A204.1 (cell line): ENCODE measurements around the gene PHC2.

Experiments used
- FAIRE-seq: peaks from 2 replicates; lab custom pipeline; 2012; peaks lifted over from hg19 to GRCh38; lab: Jason Lieb, UNC

Gene PHC2

DNA sequence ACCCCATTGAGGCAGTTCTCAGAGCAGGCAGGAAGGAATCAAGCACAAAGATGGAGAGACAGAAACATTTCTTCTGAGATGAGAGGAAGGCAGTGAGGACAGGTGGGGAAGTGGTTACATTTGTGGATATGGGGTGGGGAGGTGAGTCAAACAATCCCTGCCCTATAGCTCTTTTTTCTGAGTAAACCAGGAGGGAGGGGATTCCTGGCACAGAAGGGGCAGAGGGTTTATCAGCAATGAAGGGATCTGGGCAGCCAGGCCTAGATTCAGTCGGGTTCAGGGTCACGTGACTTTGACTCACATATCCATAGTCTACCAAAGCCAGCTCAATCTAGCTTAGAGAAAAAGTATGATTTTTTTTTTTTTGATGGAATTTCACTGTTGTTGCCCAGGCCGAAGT is 15.7 kb upstream of the PHC2 start:
- no peak for FAIRE-seq

DNA sequence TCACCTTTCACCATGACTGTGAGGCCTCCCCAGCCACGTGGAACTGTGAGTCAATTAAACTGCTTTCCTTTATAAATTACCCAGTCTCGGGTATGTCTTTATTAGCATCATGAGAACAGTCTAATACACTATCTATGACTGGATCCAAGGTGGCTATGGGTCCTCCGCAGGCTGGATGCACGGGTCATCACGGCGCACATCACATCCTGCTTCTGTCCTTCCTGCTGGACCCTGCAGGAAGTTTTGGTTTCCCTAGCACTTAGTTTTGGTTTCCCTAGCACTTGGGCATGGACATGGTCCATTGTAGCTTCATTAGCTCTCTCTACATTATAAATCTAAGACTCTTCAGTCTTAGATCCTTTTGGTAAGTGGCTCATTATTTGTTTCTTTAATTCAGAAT is 14.2 kb upstream of the PHC2 start:
- FAIRE-seq, result no peak

DNA sequence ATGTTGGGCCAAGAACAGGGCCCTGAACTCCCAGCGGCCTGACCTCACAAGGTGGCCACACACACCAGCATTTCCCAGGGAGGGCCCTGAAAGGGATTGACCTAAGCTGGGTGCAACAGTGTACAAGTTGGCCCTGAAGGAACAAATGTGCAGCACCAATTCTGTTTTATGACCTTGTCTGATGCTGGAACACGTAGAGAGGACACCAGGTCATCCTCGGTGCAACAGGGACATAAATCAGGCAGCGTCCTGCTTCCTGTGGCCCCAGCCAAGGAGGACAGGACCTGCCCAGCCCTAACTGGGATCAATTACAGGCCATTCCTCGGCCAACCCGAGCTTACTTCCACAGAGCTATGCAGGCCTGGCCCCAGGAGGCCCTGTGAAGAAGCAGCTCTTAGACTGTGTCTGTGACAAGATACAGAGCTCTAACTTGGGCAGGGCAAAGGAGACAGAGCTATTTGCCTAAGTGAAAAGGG is 12.8 kb upstream of the PHC2 start:
- FAIRE-seq, result no peak

DNA sequence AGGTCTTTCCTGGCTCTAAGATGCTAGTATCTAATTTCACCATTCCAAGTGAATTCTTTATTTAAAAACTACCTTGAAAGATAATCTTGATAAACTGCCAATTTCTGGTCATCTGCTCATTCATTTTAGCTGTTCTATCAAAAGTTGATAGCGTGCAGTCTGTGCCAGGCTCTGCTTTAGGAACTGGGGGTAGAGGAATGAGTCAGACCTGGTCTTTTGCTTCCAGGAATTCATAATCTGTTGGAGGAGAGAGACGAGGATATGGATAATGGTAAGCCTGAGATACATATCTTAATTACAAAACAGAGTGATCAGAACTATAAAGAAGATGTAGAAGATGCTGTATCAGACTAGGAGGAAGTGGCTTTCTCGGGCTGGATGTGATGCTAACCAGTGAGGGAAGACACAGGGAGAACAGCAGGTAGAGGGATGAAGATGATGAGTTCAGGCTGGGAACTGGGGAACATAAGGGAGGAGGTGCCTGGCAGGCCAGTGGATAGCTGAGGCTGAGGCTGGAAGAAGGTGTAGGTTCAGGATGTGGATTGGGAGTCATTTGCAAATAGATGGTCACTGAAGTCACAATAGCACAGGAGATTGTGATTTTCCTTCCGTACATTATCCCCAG is 12.3 kb upstream of the PHC2 start:
- no peak for FAIRE-seq

DNA sequence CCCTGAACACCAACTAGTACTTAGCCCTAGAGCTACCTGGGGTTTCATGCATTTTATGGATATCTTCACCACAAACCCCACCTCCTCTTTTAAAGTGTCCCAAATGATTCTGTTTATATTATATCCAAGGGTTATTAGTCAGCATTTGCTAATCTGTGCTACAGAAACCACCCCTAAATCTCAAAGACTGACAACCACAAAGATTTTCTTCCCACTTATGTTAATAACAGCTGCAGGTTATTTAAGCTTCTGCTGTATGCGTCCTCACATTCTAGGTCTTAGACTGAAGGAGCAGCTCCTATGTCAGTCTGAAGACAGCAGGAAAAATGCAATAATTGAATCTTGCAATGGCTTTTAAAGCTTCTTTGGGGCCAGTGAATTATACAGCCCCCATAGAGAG is 11.2 kb upstream of the PHC2 start:
- no peak for FAIRE-seq

DNA sequence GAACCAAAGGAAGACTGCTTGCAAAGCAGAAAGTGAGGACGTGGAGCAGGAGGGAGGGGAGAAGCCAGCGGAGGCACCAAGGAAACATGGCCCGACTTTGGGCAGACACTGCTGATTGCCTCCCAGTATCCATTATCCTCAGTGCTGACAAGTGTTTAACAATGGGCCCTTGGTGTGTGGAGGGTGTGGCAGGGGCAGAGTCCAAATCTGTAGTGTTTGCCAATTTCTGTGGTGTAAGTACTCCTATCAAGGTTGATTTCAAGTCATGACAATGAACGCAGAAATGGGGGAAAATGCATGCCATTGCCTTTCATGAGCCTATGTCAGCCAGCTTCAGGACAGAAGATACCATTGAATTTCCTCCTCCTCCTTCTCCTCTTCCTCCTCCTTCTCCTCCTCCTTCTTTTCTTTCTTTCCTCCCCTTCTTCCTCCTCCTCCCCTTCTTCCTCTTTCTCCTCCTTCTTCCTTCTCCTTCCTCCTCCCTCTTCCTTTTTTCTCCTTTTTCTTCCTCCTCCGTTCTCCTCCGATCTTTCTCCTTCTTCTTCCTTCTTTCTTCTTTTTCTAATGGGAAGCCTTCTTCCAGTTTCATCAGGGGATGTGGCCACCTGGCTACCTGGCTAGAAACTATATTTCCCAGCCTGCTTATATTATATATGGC is 10.3 kb upstream of the PHC2 start:
- no peak for FAIRE-seq

DNA sequence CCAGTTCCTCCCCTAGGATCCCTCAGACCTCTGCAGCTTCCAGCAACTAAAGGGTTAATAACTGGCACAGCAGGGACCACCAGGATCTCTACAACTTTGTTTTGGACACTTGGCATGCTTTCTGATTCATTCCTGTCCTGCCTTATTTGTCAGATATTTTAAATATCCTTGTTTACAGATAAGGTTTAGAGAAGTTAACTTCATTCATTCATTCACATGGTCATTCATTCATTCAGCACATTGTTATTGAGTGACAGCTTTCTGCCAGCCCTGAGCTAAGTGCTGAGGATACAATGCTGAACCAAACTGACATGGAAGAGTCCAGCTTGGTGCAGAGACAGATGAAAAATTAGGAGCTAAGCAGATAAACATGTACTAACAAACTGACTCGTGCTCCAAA is 8.8 kb upstream of the PHC2 start:
- no peak for FAIRE-seq

DNA sequence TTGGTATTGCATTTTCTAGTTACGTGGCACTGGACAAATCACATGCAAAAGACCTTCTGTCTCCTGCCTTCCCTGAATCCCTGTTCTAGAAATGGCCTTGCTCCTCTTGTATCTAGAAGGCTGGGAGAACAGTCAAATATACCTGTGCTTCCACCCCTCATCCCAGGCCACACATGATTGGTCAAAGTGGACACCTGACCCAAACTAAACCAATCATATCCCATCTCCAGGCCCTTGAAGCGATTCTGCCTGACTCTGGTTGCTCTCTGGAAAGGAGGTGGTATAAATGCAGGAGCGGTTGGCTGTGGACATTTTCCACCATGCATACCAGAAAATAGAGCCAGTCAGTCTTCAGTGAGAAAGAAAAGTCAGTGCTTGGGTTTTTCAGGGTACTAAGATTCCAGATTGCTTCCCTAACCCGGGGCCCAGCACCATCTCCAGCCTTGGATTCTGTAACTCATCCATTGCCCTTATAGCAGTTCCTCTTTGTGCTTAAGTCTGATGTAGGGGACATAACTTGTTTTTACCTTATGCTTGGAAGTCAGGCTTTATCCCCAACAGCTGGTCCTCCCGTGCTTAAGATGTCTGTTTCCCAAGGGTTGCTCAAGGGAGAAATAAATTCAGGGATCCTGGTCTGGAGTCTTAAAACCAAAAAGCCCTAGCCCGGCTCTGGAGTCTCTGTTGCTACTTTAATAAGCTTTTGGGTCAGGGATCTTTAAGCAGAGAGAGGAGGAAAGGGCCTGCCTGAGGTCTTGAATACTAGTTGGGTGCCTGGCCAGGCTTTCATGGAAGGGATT is 7.7 kb upstream of the PHC2 start:
- FAIRE-seq, result no peak

DNA sequence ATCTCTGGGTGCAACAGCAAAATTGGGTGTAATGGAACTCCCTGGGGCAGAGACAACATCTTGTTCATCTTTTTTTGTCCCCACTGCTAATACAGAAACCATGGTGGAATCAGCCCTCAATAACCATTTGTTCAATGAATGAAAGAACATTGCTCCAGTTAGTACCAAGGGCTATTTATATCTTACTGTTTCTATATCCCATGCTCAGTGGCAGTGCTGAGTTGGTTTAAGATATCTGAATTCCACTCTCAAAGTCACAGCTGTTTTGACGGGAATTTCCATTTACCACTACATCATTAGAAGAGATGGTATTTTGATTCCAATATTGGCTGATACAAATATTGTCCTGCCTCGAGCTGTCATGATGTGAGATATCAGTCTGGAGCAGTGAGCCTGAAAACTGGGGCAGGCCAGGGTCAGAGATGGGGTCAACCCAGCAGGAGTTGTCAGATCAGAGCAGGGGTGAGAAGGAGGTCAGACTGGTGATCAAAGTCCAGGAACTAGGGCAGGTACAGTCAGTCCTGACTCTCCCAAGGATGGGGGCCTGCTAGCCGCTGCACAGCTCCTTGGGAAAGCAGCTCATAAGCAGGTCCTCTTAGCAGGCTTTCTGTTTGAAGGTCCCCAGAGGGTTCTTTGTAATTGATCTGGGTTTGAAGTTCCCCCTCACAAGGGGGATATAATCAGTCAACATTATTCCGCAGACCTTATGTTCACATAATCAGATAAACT is 5.8 kb upstream of the PHC2 start:
- FAIRE-seq, result no peak

DNA sequence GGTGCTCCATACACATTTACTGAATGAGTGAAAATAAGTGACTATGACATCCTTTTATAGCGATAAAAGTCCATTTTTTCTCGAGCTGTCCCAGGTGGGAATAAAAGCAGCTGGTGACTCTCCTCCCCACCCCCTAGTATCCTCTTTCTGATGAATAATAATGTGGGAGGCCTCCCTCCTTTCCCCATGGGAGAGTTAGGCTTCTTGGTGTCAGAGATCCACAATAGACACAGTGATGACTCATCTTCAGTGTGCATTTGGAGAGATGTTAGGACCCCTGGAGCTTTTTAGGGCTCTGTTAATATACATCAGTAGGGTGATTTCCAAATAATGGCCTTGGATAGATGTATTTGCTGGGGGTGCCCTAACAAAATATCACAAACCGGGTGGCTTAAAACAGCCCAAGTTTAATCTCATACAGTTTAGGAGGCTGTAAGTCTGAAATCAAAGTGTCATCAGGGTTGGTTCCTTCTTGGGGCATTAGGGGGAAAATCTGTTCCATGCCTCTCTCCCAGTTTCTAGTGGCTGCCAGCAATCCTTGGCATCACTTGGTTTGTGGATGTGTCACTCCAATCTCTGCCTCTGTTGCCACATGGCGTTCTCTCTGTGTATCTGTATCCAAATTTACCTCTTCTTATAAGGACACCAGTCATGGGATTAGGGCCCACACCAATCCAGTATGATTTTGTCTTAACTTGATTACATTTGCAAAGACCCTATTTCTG is 4.4 kb upstream of the PHC2 start:
- no peak for FAIRE-seq

DNA sequence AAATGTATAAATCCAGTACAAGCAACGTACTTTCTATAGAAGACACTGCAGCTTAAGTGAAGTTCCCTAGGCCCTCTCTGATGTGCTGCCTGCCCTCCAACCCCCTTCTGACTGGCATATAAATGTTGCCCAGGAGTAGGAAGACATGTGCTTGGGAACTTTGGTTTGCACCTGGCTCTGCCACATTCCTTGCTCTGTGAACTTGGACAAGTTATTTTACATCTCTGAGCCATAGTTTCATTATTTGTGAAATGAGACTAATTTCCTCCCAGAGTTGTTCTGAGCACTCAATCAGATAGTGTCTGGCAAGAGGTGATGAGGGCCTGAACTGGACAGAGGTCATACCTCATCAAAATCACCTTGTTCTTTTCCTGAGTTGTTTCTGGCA is 3.5 kb upstream of the PHC2 start:
- no peak for FAIRE-seq

DNA sequence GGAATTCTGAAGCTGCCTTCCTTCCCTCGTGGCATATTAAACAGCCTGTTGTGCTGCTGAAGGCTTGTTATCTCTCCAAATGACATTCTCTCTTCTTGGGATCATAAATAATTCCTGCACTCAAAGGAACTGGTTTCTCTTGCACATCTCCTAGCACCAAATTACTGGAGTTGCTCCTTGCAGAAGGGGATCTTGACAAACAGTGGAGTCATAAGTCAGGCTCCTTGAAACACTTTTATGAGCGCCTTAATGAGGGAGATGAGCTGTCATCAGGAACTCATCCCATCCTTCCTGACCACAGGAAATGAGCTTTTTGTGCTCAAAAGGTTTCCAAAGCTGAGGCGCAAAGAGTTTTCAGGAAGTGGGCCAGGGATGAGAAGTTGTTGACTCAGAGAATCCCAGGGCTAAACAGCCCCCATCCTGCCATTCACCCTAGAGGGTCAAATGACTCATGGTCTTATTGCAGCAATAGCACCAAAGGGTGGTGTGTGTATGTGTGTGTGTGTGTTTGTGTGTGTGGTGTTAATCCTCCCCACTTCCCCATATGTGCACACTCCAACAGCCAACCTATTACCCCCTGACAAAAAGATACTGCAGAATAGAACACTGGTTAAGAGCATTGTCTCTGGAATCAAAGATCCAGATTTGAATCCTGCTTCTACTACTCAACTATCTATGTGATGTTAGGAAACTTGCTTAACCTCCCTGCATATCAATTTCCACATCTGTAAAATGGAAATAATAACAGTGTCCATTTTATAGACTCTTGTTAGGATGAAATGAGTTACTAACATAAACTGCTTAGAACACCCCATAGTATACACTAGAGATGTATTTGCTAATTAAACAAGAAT is 2.8 kb upstream of the PHC2 start:
- no peak for FAIRE-seq

DNA sequence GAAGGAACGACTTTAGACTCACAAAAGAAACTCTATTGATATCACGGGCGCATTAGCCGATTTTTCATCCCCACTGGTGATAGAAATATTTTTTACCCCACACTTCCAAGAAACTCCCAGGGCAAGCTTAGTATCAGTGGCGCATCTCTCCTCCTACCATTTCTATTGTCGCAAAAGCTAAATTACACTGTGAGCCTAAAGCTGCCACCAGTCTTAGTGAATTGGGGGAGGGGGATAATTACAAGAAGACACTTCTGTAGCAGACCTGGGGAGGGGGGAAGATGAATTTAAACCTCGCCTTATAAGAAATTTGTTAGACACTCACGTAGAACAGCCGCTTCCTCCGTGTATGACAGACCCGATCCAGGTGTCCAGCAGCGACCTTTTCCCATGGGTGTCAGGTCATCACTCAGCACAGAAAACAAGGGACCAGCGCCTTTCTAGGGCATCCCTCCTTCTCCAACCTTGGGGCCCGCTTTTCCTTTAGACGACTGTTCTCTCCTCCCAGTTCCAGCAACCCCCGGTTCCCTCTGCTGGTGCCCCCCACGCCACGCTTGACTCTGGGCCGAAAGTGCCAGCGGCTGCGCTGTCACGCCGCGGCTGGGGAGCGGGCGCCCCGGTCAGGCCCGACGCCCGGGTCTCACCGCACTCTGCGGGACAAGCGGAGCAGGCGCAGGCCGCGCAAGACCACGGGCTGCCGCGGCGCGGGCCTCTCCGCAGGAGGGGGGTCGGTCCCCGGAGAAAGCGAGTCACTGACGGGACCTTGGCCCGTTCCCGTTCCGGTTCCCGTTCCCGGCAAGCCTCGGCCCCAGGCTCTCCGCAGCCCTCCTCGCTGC is 821 bp downstream of the PHC2 start:
- no peak for FAIRE-seq

DNA sequence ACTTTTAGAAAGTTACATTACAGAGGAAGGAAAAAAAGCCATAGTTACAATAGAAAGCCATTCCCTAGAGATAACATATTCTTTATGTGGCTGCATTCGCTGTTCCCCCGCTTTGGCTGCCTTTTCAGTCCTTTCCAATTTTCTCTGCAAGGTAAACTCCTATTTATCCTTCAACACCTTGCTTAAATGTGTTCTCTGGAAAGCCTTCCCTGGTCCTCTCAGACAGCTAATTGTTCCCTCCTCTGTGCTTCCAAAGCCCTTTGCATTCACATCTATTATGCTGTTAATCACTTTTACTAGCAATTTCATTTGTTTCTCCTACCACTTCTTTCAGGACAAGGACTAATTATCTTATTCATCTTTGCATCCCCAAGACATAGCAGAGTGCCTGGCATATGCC is 1.6 kb downstream of the PHC2 start:
- no peak for FAIRE-seq

DNA sequence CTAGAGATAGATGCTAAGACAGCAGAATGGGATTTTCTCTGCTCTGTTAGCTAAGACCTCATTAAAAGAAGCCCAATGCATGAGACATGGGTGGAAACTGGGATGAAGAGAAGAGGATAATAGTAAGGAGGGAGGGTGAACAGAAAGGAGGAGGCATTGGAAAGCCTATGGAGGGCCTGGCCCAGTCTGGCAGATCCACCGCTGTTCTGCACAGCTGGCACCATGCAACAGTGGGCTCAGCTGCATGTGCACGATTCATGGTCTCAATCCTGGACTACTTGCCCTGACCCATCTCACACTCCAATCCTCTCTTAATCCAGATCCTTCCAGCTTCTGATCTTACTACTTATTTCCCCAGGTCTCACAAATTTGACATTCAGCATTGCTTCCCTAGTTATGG is 2.2 kb downstream of the PHC2 start:
- FAIRE-seq, result no peak

DNA sequence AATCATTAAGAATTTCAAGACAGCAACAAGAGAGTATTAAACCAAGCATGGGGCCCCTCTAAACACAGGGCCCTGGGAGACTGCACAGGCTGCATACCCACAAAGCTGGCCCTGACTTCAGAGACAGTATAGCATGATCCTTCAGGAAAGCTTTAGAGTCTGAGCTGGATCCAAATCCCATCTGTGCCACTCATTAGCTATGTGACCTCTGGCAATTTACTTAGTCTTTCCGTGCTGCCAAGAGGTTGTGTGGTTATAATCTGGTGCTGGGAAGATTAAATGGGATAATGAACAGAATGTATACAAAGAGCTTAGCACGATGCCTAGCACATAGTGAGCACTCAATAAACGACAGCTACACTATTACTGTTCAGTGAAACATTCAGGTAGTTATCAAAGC is 4.0 kb downstream of the PHC2 start:
- no peak for FAIRE-seq

DNA sequence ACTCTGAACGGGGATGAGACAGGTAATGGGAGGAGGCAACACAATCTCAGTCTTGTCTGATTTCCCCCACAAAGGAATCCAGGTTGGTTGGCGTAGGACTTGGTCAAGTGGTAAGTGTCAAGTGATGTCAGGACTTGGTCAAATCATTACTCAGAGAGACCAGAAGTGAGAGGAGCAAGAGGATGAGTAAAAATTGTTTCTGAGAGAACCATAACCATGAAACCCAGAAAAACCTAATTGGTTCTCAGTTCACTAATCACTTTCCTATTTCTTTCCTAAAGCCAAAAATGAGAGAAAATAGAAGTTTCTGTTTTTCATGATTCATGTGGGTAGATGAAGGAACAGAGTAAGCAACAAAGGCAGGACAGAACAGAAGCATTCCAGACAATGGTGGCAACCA is 5.0 kb downstream of the PHC2 start:
- no peak for FAIRE-seq

DNA sequence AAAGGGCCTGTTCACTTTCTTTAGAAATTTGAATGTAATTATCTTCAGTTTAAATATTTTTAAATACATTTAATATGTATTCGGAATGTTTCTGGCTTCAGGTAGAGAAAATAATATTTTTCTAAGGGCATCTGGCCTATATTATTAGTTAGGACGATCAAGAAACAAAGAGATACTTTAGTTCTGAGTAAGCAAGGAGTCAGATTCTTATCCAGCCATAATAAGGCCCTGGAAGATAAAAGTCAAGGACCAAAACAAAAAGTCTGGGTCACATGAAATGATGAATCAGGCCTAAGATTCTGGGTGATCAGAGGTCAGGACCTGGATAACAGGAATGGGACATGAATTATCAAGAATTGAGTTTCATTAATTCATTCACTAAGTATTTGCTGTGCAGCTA is 6.3 kb downstream of the PHC2 start:
- no peak for FAIRE-seq

DNA sequence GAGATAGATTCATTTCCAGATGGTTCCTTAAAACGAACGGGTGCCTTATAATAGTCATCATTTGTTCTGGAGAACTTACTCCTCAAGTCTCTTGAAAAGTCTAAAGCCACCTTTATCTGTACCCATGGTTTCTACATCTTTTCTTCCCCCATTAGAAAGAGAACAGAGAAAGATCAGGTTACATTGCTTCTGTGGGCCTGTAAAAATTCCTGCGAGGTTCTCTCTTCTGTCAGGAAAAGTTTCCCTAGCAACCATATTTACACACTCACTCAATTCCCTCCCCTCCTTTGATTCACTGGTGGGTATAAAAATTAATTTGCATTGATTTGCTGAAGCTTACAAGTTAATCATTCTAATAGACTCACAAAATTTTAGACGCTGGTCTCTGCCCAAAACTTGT is 6.7 kb downstream of the PHC2 start:
- FAIRE-seq, result no peak
